SU-DHL-6 (cell line): ENCODE data around the gene JAKMIP1.
A peak's percentile ranks its signal among the peaks of the same experiment; 100 is the strongest.

Source experiments
- H2AFZ ChIP-seq: fragments of 200-600 bp; sonication (generic); 2 replicates; pipeline ENCODE4 v1.6.1; 2014; ENCODE audit warnings: low read depth, mild to moderate bottlenecking, moderate library complexity, mixed read lengths, antibody characterized with exemption, low read length; ENCODE audit not compliant: severe bottlenecking
- H3F3A ChIP-seq: fragments of 200-600 bp; shearing (Covaris generic); 2 replicates; pipeline ENCODE4 v1.6.0; 2016; ENCODE audit warnings: antibody characterized with exemption, mild to moderate bottlenecking; ENCODE audit not compliant: insufficient read depth
- H3K27ac ChIP-seq: fragments of 200-600 bp; sonication (generic); 2 replicates; pipeline ENCODE4 v1.5.1; 2016; ENCODE audit warnings: low read depth, mild to moderate bottlenecking, low read length, moderate library complexity, mixed read lengths
- H3K27me3 ChIP-seq: fragments of 200-600 bp; sonication (generic), shearing (Covaris generic); 2 replicates; pipeline ENCODE4 v1.6.0; 2014; ENCODE audit warnings: mild to moderate bottlenecking, low read length
- H3K36me3 ChIP-seq: fragments of 200-600 bp; sonication (generic); 2 replicates; pipeline ENCODE4 v1.6.1; 2014; ENCODE audit warnings: mild to moderate bottlenecking, low read length, mixed read lengths
- H3K4me2 ChIP-seq: fragments of 300-600, 200-600 bp; shearing (Covaris generic), sonication (generic); 2 replicates; pipeline ENCODE4 v1.6.0; 2014; ENCODE audit warnings: low read length, low read depth, mild to moderate bottlenecking; ENCODE audit not compliant: poor library complexity, severe bottlenecking
- H3K4me3 ChIP-seq: fragments of 200-600 bp; sonication (generic); 2 replicates; pipeline ENCODE4 v1.5.1; 2014; ENCODE audit warnings: antibody characterized with exemption, low read length, mild to moderate bottlenecking, mixed read lengths; ENCODE audit not compliant: insufficient read depth, poor library complexity, severe bottlenecking
- H3K79me2 ChIP-seq: fragments of 200-600 bp; sonication (generic); 2 replicates; pipeline ENCODE4 v1.6.1; 2014; ENCODE audit warnings: mild to moderate bottlenecking, low read length, moderate library complexity; ENCODE audit not compliant: insufficient read depth
- H3K9ac ChIP-seq: fragments of 200-600 bp; sonication (generic); 2 replicates; pipeline ENCODE4 v1.7.0; 2014; ENCODE audit warnings: mild to moderate bottlenecking, low read length
- H3K9me2 ChIP-seq: fragments of 200-600 bp; sonication (generic); replicated peaks from 2 replicates; pipeline ENCODE4 v1.6.1; 2014; ENCODE audit warnings: low read length; ENCODE audit not compliant: insufficient read depth
- H3K9me3 ChIP-seq: fragments of 200-600 bp; sonication (generic); 2 replicates; pipeline ENCODE4 v1.6.1; 2014; ENCODE audit warnings: low read length, mixed read lengths; ENCODE audit not compliant: insufficient read depth
- H4K20me1 ChIP-seq: fragments of 200-600 bp; sonication (generic); 2 replicates; pipeline ENCODE4 v1.6.1; 2014; ENCODE audit warnings: low read depth, mild to moderate bottlenecking, antibody characterized with exemption, low read length, moderate library complexity, mixed read lengths
- EZH2phosphoT487 ChIP-seq: fragments of 200-600 bp; sonication (generic), shearing (Covaris generic); conservative IDR thresholded peaks from 2 replicates; pipeline ENCODE4 v1.6.1; 2018; ENCODE audit warnings: mild to moderate bottlenecking, antibody characterized with exemption, low read length, moderate library complexity, mixed read lengths
- TF ChIP-seq, protein P1 (sequence below): fragments of 200-600 bp; sonication (generic); IDR thresholded peaks from one replicate; pipeline ENCODE4 v1.5.1; 2017; ENCODE audit warnings: antibody characterized with exemption, mild to moderate bottlenecking, low read length, moderate library complexity; ENCODE audit not compliant: insufficient read depth, poor library complexity, severe bottlenecking

Gene JAKMIP1

DNA sequence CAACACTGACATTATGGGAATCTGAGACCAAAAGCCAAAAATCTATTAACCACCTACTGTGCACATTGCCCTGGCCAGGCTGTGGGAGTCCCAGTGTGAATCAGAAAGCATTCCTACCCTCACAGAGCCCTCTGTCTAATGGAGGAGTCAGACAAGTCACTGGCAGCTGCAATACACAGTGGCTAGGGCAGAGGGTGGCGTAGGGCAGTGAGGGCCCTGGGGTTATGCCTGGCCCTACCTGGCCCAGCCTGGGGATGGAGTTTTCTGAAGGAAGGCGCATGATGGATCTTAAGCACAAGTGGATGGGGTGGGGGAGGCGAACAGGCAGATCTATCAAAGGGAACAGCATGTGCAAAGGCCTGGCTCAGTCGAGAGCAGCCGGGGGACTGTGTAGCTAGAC lies 10.8 kb downstream of the JAKMIP1 start:
- Histone ChIP-seq H3K9ac (no peak overlapping the region), H3K36me3 (no peaks in the 10 kb centered on the region), H3K79me2 (no peaks in the 10 kb centered on the region), H3K27ac (no peak overlapping the region), H3F3A (no peaks in the 10 kb centered on the region), H3K4me3 (no peak overlapping the region), H4K20me1 (no peaks in the 10 kb centered on the region), H3K9me3 (no peaks in the 10 kb centered on the region), H3K27me3 (no peaks in the 10 kb centered on the region), H3K9me2 (no peaks in the 10 kb centered on the region), H2AFZ (no peak overlapping the region), H3K4me2 (no peak overlapping the region)
- TF ChIP-seq, protein P1, sequence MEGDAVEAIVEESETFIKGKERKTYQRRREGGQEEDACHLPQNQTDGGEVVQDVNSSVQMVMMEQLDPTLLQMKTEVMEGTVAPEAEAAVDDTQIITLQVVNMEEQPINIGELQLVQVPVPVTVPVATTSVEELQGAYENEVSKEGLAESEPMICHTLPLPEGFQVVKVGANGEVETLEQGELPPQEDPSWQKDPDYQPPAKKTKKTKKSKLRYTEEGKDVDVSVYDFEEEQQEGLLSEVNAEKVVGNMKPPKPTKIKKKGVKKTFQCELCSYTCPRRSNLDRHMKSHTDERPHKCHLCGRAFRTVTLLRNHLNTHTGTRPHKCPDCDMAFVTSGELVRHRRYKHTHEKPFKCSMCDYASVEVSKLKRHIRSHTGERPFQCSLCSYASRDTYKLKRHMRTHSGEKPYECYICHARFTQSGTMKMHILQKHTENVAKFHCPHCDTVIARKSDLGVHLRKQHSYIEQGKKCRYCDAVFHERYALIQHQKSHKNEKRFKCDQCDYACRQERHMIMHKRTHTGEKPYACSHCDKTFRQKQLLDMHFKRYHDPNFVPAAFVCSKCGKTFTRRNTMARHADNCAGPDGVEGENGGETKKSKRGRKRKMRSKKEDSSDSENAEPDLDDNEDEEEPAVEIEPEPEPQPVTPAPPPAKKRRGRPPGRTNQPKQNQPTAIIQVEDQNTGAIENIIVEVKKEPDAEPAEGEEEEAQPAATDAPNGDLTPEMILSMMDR, result no peak
- no peak for TF ChIP-seq EZH2phosphoT487

DNA sequence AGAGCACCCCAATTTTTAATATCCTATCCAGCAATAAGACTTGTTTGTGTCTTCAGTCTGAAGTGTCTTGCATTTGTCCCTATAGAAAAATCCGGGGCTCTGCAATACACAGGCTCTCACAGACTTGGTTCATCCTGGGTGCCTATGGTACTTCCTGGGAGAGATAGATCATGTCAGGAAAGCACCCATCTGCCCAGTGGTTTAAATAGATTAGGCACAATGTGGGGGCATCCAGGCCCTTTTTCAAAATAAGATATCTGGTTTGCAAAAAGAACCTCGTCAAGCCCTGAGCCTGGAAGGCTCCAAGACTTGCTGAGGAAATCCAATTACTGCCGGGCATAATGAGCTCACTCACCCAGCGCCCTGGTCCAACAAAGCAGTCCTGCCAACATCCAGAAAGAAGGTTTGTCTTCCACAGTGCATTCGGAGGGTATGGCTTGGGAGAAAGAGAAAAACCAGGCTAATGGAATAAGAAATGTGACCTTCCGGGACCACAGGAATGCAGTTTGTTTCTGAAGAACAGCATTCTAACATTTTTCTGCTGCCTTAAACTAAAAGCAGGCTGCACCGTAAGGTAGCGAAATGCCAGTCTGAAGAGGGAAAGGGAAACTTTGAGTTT lies 11.6 kb downstream of the JAKMIP1 start:
- no peaks in the 10 kb centered on the region for H3K27me3 ChIP-seq
- H3K4me3 ChIP-seq, result no peak overlapping the region
- no peaks in the 10 kb centered on the region for H3F3A ChIP-seq
- H3K36me3 ChIP-seq, result no peaks in the 10 kb centered on the region
- H3K79me2 ChIP-seq, result no peaks in the 10 kb centered on the region
- no peak overlapping the region for H3K4me2 ChIP-seq
- no peak overlapping the region for H3K9ac ChIP-seq
- no peak overlapping the region for H3K27ac ChIP-seq
- TF ChIP-seq, protein P1, result no peak
- TF ChIP-seq EZH2phosphoT487, result no peak
- H3K9me2 ChIP-seq, result no peaks in the 10 kb centered on the region
- no peaks in the 10 kb centered on the region for H3K9me3 ChIP-seq
- H4K20me1 ChIP-seq, result no peaks in the 10 kb centered on the region
- H2AFZ ChIP-seq, result no peak overlapping the region

DNA sequence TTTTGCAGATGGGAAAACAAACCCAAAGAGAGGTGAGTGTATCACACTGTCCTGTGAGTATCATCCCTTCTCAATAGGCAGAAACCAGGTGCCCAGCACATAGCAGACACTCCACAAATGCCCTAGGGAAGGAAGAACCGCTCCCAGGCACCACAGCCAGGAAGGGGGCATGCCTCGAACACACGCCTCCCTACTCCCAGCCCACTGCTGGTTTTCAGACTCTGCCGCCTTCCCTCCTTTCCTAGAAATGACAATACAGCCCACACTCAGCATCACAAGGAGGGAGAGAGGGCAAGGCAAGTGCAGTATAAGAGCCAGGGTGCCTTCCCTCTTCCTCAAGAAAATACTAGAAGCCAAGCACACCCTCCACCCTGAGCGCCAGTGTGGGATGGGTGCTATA lies 16.2 kb downstream of the JAKMIP1 start:
- no peaks in the 10 kb centered on the region for H3K9me3 ChIP-seq
- no peaks in the 10 kb centered on the region for H3K36me3 ChIP-seq
- no peak for TF ChIP-seq EZH2phosphoT487
- TF ChIP-seq, protein P1, result no peak
- no peak overlapping the region for H2AFZ ChIP-seq
- H3K4me3 ChIP-seq, result no peak overlapping the region
- no peak overlapping the region for H3K27ac ChIP-seq
- H3K9me2 ChIP-seq, result no peaks in the 10 kb centered on the region
- no peaks in the 10 kb centered on the region for H3F3A ChIP-seq
- H3K27me3 ChIP-seq, result no peaks in the 10 kb centered on the region
- peak overlapping the region; percentile 35 for H3K4me2 ChIP-seq
- H3K79me2 ChIP-seq, result no peaks in the 10 kb centered on the region
- H4K20me1 ChIP-seq, result no peaks in the 10 kb centered on the region
- H3K9ac ChIP-seq, result no peak overlapping the region
